HCEC 1CT (cell line): ENCODE data around the gene CAMK1D.

Source experiments
- DNase-seq: peaks from one replicate; pipeline ENCODE4 v3.0.0-alpha.2; 2017

Gene CAMK1D

GRCh38 chr10:12500381-12501303, 151.3 kb downstream of the CAMK1D start:
- no peak for DNase-seq

GRCh38 chr10:12501324-12501723, 152.0 kb downstream of the CAMK1D start:
- no peak for DNase-seq

DNA sequence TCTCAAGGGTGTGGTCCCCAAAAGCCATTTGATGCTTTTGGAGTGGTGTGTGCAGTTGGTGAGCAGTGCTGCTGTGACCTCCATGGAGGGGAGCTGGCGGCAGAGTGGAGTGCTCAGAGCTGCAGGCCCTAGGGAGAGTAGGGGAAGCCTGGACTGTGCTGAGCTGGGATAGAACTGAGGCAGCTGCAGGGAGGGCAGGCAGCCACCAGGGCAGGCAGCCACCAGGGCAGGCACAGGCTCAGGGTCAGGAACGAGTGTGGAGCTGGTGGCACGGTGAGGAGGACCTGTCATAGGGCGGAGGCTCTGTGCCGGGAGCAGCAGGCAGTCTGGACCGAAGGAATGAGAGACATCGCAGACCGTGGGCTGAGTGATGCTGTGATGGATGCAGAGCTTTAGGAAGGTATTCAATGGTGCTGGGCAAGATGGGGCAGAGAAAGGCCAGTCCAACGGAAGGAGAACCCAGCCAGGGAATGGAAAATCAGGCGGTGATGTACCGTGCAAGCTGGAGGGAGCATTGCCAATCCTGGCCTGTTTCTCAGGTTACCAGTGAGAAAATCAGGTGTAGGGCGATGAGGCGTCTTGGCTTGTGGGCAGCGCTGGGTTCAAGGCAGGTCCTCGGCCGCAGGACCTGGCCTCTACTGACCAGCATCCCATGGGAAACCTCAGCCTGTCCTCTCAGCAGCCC, 152.6 kb downstream of the CAMK1D start:
- no peak for DNase-seq

DNA sequence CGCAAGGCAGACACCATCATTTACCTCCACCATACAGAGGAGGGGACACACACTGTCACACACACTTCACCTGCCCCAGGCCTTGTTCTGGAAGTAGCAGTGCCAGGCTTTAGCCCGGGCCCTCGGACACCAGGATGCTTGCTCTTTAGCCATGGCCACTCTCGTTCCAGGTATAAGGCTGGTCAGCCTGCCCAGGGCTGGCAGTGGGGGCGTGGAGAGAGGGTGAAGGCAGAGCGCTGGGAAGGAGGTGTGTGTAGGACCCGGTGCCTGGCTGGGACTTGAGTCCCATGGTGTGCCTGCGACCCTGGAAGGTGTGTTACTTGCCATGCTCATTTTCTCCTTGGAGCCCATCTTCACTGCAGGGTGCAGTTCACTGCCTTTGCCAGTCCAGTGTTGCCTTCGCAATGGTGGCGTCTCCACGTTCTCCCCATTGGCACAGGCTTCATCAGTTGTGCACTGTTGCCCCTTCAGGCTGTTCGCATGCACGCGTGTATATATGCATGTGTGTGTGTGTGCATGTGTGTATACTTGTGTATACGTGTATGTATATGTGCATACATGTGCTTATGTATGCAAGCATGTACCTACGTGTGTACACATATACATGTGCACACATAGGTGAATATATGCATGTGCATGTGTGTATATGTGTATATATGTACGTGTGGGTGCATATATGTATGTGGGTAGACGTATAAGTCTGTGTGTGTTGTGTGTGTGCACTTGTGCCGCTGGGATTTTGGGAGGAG, 153.4 kb downstream of the CAMK1D start:
- DNase-seq = no peak

DNA sequence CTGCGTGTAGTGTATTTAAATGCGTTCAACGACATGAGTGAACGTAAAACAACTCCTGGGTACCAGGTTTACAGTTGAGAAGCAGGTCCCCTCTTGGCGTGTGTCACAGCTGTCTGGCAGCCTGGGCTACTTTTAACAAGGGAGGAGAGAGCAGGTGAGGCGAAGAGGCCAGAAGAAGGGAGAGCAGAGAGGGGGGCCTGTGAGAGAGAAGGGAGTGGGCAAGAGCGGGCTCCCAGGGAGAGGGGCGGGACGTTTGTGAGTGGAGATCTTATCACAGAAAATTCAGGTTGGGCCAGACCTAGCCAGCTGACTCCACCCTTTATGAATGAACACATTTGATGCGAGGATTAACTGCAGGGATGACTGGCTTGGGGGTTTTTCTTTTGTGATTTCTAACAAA, 154.0 kb downstream of the CAMK1D start:
- DNase-seq = no peak

DNA sequence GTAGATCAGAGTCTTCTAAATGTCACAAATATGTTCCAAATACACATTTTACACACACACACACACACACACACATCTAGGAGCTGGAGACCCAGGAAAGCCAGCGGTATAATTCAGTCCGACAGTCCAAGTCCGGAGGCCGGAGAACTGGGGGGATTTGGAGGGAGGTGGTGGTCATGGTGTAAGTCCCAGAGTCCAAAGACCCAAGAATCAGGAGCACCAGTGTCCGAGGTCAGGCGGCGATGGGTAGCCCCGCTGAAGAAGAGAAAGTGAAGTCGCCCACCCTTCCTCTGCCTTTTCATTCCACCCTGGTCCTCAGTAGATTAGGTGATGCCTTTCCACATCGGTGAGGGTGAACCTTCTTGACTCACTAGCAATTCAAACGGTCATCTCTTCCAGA, 154.8 kb downstream of the CAMK1D start:
- no peak for DNase-seq

- DNase-seq = no peak
Measured at GRCh38 chr10:12504628-12505027, 155.3 kb downstream of the CAMK1D start.

DNA sequence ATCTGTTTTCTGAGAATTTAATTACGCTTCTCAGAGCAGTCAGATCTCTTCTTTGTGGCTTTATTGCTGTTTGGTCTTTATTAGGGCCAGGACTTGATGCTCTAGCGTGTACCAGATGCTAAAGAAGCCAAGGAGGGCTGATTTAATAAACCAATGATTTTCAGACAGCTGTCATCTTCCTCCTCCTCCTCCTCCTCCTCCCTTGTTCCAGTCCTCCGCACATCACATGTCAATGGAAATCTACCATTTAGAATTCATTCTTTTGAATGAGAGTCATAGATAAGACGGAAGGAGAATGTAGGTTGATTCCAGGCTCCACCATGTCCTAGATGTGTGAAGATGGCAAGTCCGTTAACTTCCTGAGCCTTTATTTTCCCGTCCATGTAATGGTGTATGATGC, 156.3 kb downstream of the CAMK1D start:
- DNase-seq = no peak

GRCh38 chr10:12507165-12507850, 158.0 kb downstream of the CAMK1D start:
- no peak for DNase-seq

DNA sequence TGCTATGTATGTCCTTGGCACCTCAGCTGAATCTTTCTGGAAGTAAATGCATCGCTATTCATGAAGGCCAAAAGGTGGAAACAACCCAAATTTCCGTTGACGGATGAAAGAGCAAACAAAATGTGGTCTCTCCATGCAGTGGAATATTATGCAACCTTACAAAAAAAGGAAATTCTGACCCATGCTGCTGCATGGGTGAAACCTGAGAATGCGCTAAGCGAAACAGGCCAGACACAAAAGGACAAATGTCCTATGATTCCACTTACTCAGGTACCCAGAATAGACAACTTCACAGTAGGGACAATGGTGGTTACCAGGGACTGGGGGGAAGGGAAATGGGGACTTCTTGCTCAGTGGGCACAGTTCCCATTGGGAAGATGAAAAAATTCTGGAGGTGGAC, 158.8 kb downstream of the CAMK1D start:
- DNase-seq = no peak

DNA sequence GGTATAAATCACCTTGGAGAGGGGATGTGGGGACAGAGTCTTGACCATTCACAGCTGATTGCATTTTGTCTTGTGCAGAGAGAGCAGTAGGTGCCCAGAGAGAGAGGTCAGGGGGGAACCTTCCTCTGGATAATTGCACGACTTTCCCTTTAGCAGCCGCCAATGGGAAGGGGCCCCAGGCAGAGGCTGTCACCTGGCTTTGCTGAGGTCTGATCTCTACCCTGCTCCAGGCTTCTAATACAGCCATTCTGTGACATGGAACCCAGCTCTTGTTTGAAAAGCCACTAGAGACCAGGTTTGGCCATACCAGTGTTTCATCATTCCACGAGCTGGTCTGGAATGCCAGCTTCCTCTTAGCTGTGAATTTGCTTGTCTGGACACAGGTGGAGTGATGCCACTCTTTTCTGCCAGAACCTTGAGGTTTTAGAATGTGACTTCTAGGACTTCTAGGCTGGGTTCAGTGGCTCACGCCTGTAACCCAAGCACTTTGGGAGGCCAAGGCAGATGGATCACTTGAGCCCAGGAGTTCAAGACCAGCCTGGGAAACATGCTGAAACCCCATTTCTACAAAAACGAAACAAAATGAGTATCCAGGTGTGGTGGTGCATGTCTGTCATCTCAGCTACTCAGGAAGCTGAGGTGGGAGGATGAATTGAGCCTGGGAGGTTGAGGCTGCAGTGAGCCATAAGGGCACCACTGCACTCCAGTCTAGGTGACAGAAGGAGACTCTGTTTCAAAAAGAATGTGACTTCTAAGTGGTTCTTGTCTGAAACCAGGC, 159.9 kb downstream of the CAMK1D start:
- no peak for DNase-seq

- no peak for DNase-seq
Measured at GRCh38 chr10:12509794-12510100, 160.4 kb downstream of the CAMK1D start.

DNA sequence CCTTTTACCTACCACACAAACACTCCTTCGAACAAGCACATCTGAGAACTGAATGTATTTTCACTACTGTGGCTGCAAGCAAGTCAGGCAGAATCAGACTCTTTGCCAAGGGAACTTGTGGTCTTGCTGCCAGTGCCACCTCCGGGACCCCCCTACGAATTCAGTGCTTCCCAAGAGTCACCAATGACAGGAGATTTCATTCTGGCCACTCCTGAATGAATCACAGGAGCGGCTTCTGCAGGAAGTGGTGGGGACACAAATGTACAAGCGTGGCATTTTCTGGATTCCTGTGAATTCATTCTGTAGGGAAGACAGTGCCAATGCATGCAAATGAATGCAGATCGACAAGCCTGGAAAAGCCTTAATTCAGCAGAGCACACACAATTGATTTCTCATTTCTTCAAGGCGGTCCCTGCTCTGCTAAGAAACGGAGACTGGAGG, 161.2 kb downstream of the CAMK1D start:
- DNase-seq = no peak

- DNase-seq = no peak
Measured at GRCh38 chr10:12510984-12511383, 161.6 kb downstream of the CAMK1D start.

- DNase-seq = no peak
Measured at GRCh38 chr10:12511651-12512050, 162.3 kb downstream of the CAMK1D start.

DNA sequence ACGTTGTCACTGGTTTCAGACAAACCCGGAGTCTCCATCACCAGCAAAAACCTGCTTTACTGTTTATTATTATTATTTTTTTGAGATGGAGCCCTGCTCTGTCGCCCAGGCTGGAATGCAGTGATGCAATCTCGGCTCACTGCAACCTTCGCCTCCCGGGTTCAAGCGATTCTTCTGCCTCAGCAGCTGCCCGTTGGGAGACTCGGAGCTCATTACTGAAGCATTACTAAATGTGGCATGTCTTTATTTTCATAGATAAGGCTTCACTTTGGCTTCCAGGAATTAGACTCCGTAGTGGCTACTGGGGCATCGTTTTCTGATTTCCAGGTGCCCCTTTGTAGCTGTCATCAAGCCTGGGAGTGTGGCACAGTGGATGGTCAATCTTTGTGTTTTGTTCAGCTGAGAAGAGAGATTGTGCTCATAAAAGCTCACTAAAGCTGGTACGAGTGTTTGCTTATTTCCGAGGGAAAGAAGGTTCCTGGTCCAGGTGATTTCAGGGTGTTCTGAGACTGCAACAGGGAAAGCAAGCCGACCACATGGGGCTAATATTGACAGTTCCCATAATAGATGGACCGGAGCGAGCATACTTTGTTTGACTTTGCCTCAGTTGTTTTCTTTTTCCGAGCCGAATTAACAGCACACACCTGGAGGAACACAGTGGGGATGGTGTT, 163.1 kb downstream of the CAMK1D start:
- DNase-seq = no peak

- DNase-seq = no peak
Measured at GRCh38 chr10:12513003-12513365, 163.6 kb downstream of the CAMK1D start.

DNA sequence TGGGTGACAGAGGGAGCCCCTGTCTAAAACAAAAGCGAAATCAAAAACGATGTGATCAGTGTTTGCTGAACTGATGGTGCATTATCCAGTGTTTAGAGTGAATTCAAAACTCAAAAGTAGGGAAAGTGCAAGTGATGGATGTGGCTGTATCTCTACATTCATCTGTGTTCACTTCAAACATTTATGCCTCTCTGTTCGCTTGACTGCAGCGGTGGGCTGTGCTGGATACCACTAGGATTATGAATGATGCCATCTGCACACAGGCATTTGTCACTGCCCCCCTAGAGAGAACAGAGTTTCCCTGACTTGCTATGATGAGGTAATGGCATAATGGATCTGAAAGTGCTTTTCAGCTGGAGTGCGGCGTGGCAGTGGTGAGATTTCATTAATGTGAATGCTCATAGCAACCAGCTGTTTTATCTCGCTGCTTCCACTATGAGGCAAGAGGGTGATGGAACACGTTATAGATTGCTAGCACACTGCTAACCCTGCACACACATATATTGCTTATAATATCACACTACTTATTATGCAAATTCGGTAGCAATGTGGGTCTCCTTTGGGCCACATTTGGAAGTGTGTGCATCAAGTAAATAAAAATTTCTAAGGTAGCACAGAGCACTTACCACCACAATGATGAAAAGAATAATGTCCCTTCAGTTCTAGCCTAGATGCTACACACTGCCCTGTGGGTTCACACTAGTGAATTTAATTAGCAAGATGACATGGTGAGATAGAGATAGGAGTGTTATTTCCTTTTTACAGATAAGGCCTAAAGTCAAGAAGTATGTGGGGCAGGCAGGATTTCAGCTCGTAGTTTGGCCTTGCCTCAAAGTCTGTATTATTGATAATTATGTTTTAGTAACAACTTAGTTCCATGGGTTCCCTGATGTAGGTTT, 164.7 kb downstream of the CAMK1D start:
- no peak for DNase-seq

DNA sequence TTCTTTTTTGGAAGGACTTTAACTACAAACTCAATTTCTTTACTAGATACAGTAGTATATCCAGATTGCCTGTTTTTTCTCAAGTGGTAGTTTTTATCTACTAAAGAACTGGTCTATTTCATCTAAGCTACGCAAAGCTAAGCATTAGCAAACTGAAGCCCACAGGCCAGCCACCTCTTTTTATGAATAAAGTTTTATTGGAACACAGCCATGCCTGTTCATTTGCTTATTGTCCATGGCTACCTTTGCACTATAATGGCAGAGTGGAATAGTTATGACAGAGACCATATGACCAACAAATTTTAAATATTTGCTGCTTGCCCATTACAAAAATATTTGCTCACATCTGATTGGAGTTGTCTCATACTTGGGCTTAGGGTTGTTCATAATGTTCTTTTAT, 168.7 kb downstream of the CAMK1D start:
- DNase-seq = no peak

DNA sequence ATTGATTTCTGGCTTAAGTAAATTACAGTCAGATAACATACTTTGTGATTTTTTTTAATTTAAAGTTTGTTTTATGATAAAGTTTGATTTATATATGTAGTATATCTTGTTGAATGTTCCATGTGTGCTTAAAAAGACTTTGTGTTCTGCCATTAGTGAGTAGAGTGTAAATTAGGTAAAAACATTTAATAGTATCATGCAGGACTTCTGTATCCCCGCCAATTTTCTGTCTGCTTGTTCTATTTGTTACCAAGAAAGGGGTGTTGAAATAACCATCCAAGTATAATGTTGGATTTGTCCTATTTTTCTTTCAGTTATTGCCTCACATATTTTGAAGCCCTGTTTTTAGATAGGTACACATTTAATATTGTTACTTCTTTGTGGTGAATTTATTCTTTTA, 172.1 kb downstream of the CAMK1D start:
- no peak for DNase-seq

DNA sequence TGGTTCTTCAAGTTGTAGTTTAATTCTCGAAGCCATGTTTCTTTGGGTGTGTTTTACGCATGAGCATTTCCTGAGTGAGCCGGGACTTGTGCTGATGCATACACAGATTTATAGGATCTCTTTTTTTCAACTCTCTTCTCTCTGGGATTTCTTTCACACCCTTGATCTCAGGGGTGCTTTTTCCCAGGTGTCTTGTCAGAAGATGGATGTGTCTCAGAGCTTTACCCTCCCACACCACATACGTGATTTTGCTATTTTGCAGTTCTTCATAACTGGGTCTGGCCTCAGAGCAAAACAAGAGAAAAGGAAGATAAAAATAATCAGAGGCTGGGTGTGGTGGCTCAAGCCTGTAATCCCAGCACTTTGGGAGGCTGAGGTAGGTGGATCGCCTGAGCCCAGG, 177.0 kb downstream of the CAMK1D start:
- DNase-seq = no peak
